OCI-LY7 (cell line): ENCODE results near the gene ANG. TPM values are rescaled to one million over a fixed set of nuclear protein-coding genes. Genes with fewer than 3 reads are reported as not detected.

Experiments
- BruUV-seq: library from RNA; stranded (reverse); fragments of 400-500 nt; replicated peaks from 2 replicates; lab custom pipeline; 2021; lab: Mats Ljungman, UMichigan
- CTCF ChIA-PET: fragments of 300-600 bp; sonication (Branson Sonifier 250); formaldehyde crosslinking; loops from one replicate; lab custom pipeline; 2022; ENCODE audit warnings: antibody characterized with exemption; ENCODE audit not compliant: unreplicated experiment; lab: Charles Lee
- POLR2A ChIA-PET: fragments of 300-600 bp; sonication (Branson Sonifier 250); formaldehyde crosslinking; loops from one replicate; lab custom pipeline; 2022; ENCODE audit warnings: antibody characterized with exemption; lab: Charles Lee
- DNase-seq: peaks from one replicate; pipeline ENCODE4 v3.0.0-alpha.2; 2015; ENCODE audit warnings: low spot score
- H2AFZ ChIP-seq: fragments of 200-600 bp; sonication (generic), shearing (Covaris generic); 2 replicates; pipeline ENCODE4 v1.6.1; 2014; ENCODE audit warnings: mild to moderate bottlenecking, antibody characterized with exemption, low read length, moderate library complexity
- H3K27ac ChIP-seq: fragments of 200-600 bp; sonication (generic); 2 replicates; pipeline ENCODE4 v1.5.1; 2014; ENCODE audit warnings: mixed run types, low read depth, mild to moderate bottlenecking, moderate library complexity, low read length, inconsistent platforms; ENCODE audit not compliant: poor library complexity, severe bottlenecking
- H3K36me3 ChIP-seq: fragments of 200-600 bp; sonication (generic); 2 replicates; pipeline ENCODE4 v1.6.1; 2014; ENCODE audit warnings: mild to moderate bottlenecking, antibody characterized with exemption, low read length, moderate library complexity, mixed read lengths; ENCODE audit not compliant: insufficient read depth
- H3K4me1 ChIP-seq: fragments of 200-600 bp; sonication (generic); 2 replicates; pipeline ENCODE4 v1.5.1; 2014; ENCODE audit warnings: mild to moderate bottlenecking, low read length; ENCODE audit not compliant: insufficient read depth, poor library complexity, severe bottlenecking
- H3K4me2 ChIP-seq: fragments of 200-600 bp; sonication (generic); 2 replicates; pipeline ENCODE4 v1.6.1; 2014; ENCODE audit warnings: mild to moderate bottlenecking, low read length
- H3K4me3 ChIP-seq: fragments of 200-600 bp; sonication (generic); 2 replicates; pipeline ENCODE4 v1.5.1; 2014; ENCODE audit warnings: mild to moderate bottlenecking, low read depth, low read length; ENCODE audit not compliant: poor library complexity, severe bottlenecking
- H3K79me2 ChIP-seq: fragments of 200-600 bp; sonication (generic); 2 replicates; pipeline ENCODE4 v1.6.1; 2016; ENCODE audit warnings: low read depth, mild to moderate bottlenecking, low read length, moderate library complexity, mixed read lengths; ENCODE audit not compliant: insufficient read depth
- H3K9me2 ChIP-seq: fragments of 200-600 bp; sonication (generic); 2 replicates; pipeline ENCODE4 v1.6.1; 2016; ENCODE audit warnings: mild to moderate bottlenecking, low read length, mixed read lengths; ENCODE audit not compliant: insufficient read depth
- H3K9me3 ChIP-seq: fragments of 200-600 bp; sonication (generic); 2 replicates; pipeline ENCODE4 v1.6.1; 2014; ENCODE audit warnings: mild to moderate bottlenecking, mixed run types, low read length, mixed read lengths
- H4K20me1 ChIP-seq: fragments of 200-600 bp; sonication (generic); 2 replicates; pipeline ENCODE4 v1.6.1; 2014; ENCODE audit warnings: mild to moderate bottlenecking, antibody characterized with exemption, low read length, moderate library complexity, mixed read lengths; ENCODE audit not compliant: insufficient read depth
- CTCF ChIP-seq: fragments of 200-600 bp; sonication (generic); conservative IDR thresholded peaks from 2 replicates; pipeline ENCODE4 v1.5.1; 2014; ENCODE audit warnings: mild to moderate bottlenecking, antibody characterized with exemption, low read length, moderate library complexity, mixed read lengths
- EZH2phosphoT487 ChIP-seq: fragments of 200-600 bp; sonication (generic); IDR thresholded peaks from 2 replicates; pipeline ENCODE4 v1.6.1; 2018; ENCODE audit warnings: low read depth, borderline replicate concordance, mild to moderate bottlenecking, mixed run types, antibody characterized with exemption, low read length, moderate library complexity, mixed read lengths
- intact Hi-C: fragments of 100-400 bp; cut with micrococcal nuclease; formaldehyde crosslinking; loops from one replicate; pipeline ENCODE4 v1.10.0; 2022; ENCODE audit not compliant: unreplicated experiment
- total RNA-seq, 2 experiments: library from RNA; depleted of rRNA in 1 of 2; stranded (reverse); fragments of >200 nt in 1 of 2; shearing (Covaris generic) in 1 of 2; gene quantifications; 2 replicates each; pipeline ENCODE4 v1.2.3, GENCODE V29; 2014 to 2022

Gene ANG
- total RNA-seq, 2 experiments from 2014 or later = not detected

GRCh38 chr14:20690848-20691640, 2.5 kb downstream of the ANG start:
- no peaks in the 10 kb centered on the region for H3K4me1 ChIP-seq
- peak overlapping the region; percentile 4; the same call in 1 of the 2 replicates for H3K4me2 ChIP-seq
- BruUV-seq = no TSS peak
- no peak overlapping the region for H3K4me3 ChIP-seq
- CTCF ChIA-PET = interaction anchor here (0.7 kb wide), 1 partner anchor 9 kb away, joined by 3 read pairs; no protein-coding TSS in a partner anchor
- H3K9me3 ChIP-seq = no peaks in the 10 kb centered on the region
- H3K9me2 ChIP-seq = no peaks in the 10 kb centered on the region
- DNase-seq = peak; percentile 70
- H3K27ac ChIP-seq = no peak overlapping the region
- H2AFZ ChIP-seq = no peak overlapping the region; the same call in 1 of the 2 replicates
- intact Hi-C loops = loop anchor here (1.0 to 2.0 kb wide), 2 partner anchors 28 to 160 kb away; no protein-coding TSS in a partner anchor
- POLR2A ChIA-PET = interaction anchor here (1.1 to 1.2 kb wide), 3 partner anchors 10 to 163 kb away, joined by 3 to 6 read pairs (median 3); no protein-coding TSS in a partner anchor
- no peaks in the 10 kb centered on the region for H4K20me1 ChIP-seq
- no peaks in the 10 kb centered on the region for H3K79me2 ChIP-seq
- no peaks in the 10 kb centered on the region for H3K36me3 ChIP-seq
- TF ChIP-seq EZH2phosphoT487 (no peak), CTCF (peak; percentile 96)

GRCh38 chr14:20692116-20692751, 3.7 kb downstream of the ANG start:
- Histone ChIP-seq H2AFZ (no peak overlapping the region), H3K4me2 (no peak overlapping the region), H3K4me1 (no peaks in the 10 kb centered on the region), H4K20me1 (no peaks in the 10 kb centered on the region), H3K9me3 (no peaks in the 10 kb centered on the region), H3K4me3 (no peak overlapping the region), H3K27ac (no peak overlapping the region), H3K9me2 (no peaks in the 10 kb centered on the region), H3K36me3 (no peaks in the 10 kb centered on the region), H3K79me2 (no peaks in the 10 kb centered on the region)
- BruUV-seq = no TSS peak
- ChIA-PET POLR2A (interaction anchor here (0.5 to 1.1 kb wide), 2 partner anchors 73 to 84 kb away, joined by 3 to 9 read pairs; no protein-coding TSS in a partner anchor), CTCF (no interaction called here)
- intact Hi-C loops = no loop called here
- no peak for TF ChIP-seq EZH2phosphoT487
- no peak for TF ChIP-seq CTCF
- no peak for DNase-seq
